Breast epithelium (tissue), 4 donors: Measurements from ENCODE around the gene HDHD2. TPM values are rescaled to one million over a fixed set of nuclear protein-coding genes. Genes with fewer than 3 reads are reported as not detected.
A peak's percentile ranks its signal among the peaks of the same experiment; 100 is the strongest.

Source experiments
- DNase-seq, 2 donors: peaks; one replicate each; pipeline ENCODE4 v3.0.0-alpha.2; 2019; ENCODE audit warnings: low spot score in 2 of 2
- H3K27ac ChIP-seq, 2 donors: fragments of 200-600 bp; sonication (generic) in 1 of 2; one replicate each; pipeline ENCODE4 v1.5.1; 2016 to 2019; ENCODE audit warnings: mild to moderate bottlenecking in 1 of 2
- H3K27me3 ChIP-seq, 2 donors: fragments of 200-600 bp; sonication (generic) in 1 of 2; one replicate each; pipeline versions ENCODE4 v1.5.1 to v1.6.0; 2017 to 2019; ENCODE audit warnings: control low read depth in 1 of 2, mild to moderate bottlenecking in 1 of 2
- H3K36me3 ChIP-seq: fragments of 200-600 bp; one replicate; pipeline ENCODE4 v1.5.1; 2019
- H3K4me1 ChIP-seq, 2 donors: fragments of 200-600 bp; sonication (generic); one replicate each; pipeline ENCODE4 v1.5.1; 2016 to 2019; ENCODE audit warnings: control low read depth in 1 of 2
- H3K4me3 ChIP-seq, 3 donors: fragments of 200-600 bp; sonication (generic); 1 replicate in 2 of 3; 2 replicates in 1 of 3; pipeline ENCODE4 v1.5.1; 2016 to 2019; ENCODE audit warnings: mild to moderate bottlenecking in 3 of 3, moderate library complexity in 2 of 3
- H3K9me3 ChIP-seq, 2 donors: fragments of 200-600 bp; sonication (generic) in 1 of 2; one replicate each; pipeline ENCODE4 v1.5.1; 2016 to 2019; ENCODE audit warnings: control low read depth in 1 of 2
- CTCF ChIP-seq, 3 donors: fragments of 450-650 bp; IDR thresholded peaks; one replicate each; pipeline ENCODE4 v1.5.1; 2016 to 2017; ENCODE audit warnings: antibody characterized with exemption in 3 of 3, mild to moderate bottlenecking in 3 of 3, moderate library complexity in 3 of 3
- POLR2A ChIP-seq: fragments of 450-650 bp; IDR thresholded peaks from one replicate; pipeline ENCODE4 v1.6.1; 2016; ENCODE audit warnings: antibody characterized with exemption, mild to moderate bottlenecking, moderate library complexity
- POLR2AphosphoS5 ChIP-seq, 3 donors: sonication (generic); formaldehyde crosslinking; IDR thresholded peaks; one replicate each; pipeline ENCODE4 v1.6.1; 2017; ENCODE audit warnings: antibody characterized with exemption in 3 of 3
- intact Hi-C: fragments of 100-400 bp; cut with DNase I; formaldehyde crosslinking; loops from one replicate; pipeline ENCODE4 v1.15.1; 2023; ENCODE audit warnings: low total_unique reads
- total RNA-seq, 3 donors: library from RNA; depleted of rRNA; stranded (reverse); fragments of >200 nt; gene quantifications; one replicate each; pipeline ENCODE4 v1.1.0, GENCODE V29; 2016

The HDHD2 gene
- total RNA-seq, 3 donors from 2014 or later, result 18.7 to 41.0 (median 24.9) TPM

GRCh38 chr18:47180765-47181164 lies 30.5 kb upstream of the HDHD2 start:
- Histone ChIP-seq H3K36me3 (no peaks in the 10 kb centered on the region), H3K27ac (no peak overlapping the region), H3K9me3 (peaks cover 5 to 15% of the 10 kb centered on the region in 2 donors), H3K27me3 (no peaks in the 10 kb centered on the region), H3K4me3 (no peak overlapping the region), H3K4me1 (no peaks in the 10 kb centered on the region)
- intact Hi-C loops, result loop anchor here (10.0 kb wide), 1 partner anchor 66 kb away; no protein-coding TSS in a partner anchor
- no peak for DNase-seq
- no peak for TF ChIP-seq POLR2A
- TF ChIP-seq CTCF (IDR thresholded peaks at IDR 0.05), result no peak
- TF ChIP-seq POLR2AphosphoS5 (IDR thresholded peaks at IDR 0.05), result no peak

GRCh38 chr18:47179520-47179919 lies 29.2 kb upstream of the HDHD2 start:
- Histone ChIP-seq H3K27me3 (no peaks in the 10 kb centered on the region), H3K4me1 (peaks cover 0 to 5% of the 10 kb centered on the region in 2 donors), H3K27ac (no peak overlapping the region), H3K36me3 (no peaks in the 10 kb centered on the region), H3K9me3 (peaks cover 0 to 5% of the 10 kb centered on the region in 2 donors), H3K4me3 (no peak overlapping the region)
- DNase-seq, result no peak
- intact Hi-C loops, result no loop called here
- no peak for TF ChIP-seq POLR2AphosphoS5 (IDR thresholded peaks at IDR 0.05)

GRCh38 chr18:47175898-47176575 lies 25.7 kb upstream of the HDHD2 start, which contains the start of gene IER3IP1:
TSS of gene IER3IP1 (minus strand) at chr18:47176364. CDS start at chr18:47176277, 87 bp downstream.
- Histone ChIP-seq H3K4me1 (peaks cover 0 to 7% of the 10 kb centered on the region in 2 donors), H3K9me3 (no peaks in the 10 kb centered on the region), H3K27me3 (no peaks in the 10 kb centered on the region), H3K4me3 (peak within 1 kb of the TSS; percentile 74 to 100 (median 90)), H3K27ac (peak within 1 kb of the TSS; percentile 80 to 84), H3K36me3 (no peaks in the 10 kb centered on the region)
- intact Hi-C loops, result no loop called here
- peak; percentile 73 to 82 for DNase-seq
- TF ChIP-seq POLR2A (no peak), CTCF (IDR thresholded peaks at IDR 0.05) (peak in 1 of 3 donors; percentile 20), POLR2AphosphoS5 (IDR thresholded peaks at IDR 0.05) (peak; percentile 69 to 90 (median 73))

- no peaks in the 10 kb centered on the region for H3K36me3 ChIP-seq
- intact Hi-C loops, result no loop called here
- TF ChIP-seq POLR2A, result no peak
- no peak for TF ChIP-seq POLR2AphosphoS5 (IDR thresholded peaks at IDR 0.05)
- no peak for TF ChIP-seq CTCF (IDR thresholded peaks at IDR 0.05)
- H3K27ac ChIP-seq, result peak overlapping the region; percentile 80 to 84
- DNase-seq, result no peak
- H3K4me3 ChIP-seq, result peak overlapping the region; percentile 74 to 100 (median 90)
- no peaks in the 10 kb centered on the region for H3K9me3 ChIP-seq
- H3K27me3 ChIP-seq, result no peaks in the 10 kb centered on the region
- peaks cover 0 to 7% of the 10 kb centered on the region in 2 donors for H3K4me1 ChIP-seq
Measured at GRCh38 chr18:47175283-47175897, 25.1 kb upstream of the HDHD2 start.

- no peak for DNase-seq
- Histone ChIP-seq H3K36me3 (no peaks in the 10 kb centered on the region), H3K4me1 (peaks cover 0 to 7% of the 10 kb centered on the region in 2 donors), H3K4me3 (peak overlapping the region; percentile 74 to 100 (median 90)), H3K9me3 (no peaks in the 10 kb centered on the region), H3K27me3 (no peaks in the 10 kb centered on the region), H3K27ac (no peak overlapping the region)
- no peak for TF ChIP-seq POLR2A
- no peak for TF ChIP-seq POLR2AphosphoS5 (IDR thresholded peaks at IDR 0.05)
- TF ChIP-seq CTCF (IDR thresholded peaks at IDR 0.05), result no peak
- intact Hi-C loops, result loop anchor here (5.0 kb wide), 1 partner anchor 503 kb away; no protein-coding TSS in a partner anchor
Measured at GRCh38 chr18:47174545-47175116, 24.3 kb upstream of the HDHD2 start.
